HG03139 (cell line): ENCODE data around the gene PDSS2.
A peak's percentile ranks its signal among the peaks of the same experiment; 100 is the strongest.
"Not testable (repeated sequence)": the region's sequence is repeated elsewhere in the genome, so short reads cannot be mapped to it uniquely, and the experiment has no call there.

Experiments used
- ATAC-seq: cut with Tn5 transposase; IDR thresholded peaks from one replicate; pipeline ENCODE4 v1.9.1; 2021; ENCODE audit not compliant: unreplicated experiment

The PDSS2 gene

DNA sequence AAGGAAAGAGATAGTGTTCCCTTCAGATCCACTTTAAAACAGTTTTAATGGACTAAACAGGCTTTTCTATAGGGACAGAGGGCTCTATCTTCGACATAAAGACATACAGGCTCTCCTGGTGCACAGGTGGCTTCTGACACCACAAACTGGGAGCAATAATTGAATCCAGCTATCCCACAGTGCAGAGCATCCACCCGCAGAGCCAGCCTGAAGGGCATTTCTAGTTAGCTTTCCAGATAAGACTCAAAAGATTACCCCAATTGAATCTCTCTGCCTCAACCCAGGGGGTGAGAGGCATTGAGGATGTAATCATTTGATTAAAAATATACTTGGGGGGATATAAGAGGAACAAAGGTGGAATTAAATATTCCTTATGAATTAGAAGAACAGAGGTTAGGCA lies 279.3 kb downstream of the PDSS2 start:
- ATAC-seq: no peak

DNA sequence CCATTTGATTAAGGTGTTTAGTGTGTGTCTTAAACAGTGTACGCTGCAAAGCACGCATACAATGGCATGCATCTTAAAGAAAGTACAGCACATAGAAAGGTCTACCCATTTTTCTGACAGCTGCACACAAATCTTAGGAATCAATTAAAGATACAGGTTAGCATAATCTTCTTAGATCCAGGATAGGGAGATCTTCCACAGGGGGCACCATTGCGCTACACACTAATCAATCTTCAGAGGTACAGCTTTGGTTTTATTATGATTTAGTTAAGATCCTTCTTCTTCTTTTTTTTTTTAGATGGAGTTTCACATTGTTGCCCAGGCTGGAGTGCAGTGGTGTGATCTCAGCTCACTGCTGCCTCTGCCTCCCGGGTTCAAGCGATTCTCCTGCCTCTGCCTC lies 280.4 kb downstream of the PDSS2 start:
- no peak for ATAC-seq

DNA sequence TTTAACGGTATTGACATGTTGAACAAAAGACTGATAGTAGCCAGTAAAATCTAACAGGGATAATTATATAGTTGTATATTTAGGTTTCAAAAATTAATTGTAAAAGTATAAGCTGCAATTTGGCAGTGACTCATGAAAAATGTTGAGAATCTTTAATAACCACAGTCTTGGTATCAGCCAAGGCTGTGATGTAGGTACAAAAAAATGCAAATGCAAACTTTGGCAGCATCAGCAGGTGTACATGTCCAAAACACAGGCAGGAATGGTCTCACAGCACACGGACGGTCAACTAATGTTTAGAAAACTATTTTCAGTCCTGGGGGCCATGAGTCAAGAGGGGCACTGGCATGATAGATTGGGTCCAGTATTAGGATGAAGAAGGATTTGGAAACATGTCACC lies 285.6 kb downstream of the PDSS2 start:
- no peak for ATAC-seq

DNA sequence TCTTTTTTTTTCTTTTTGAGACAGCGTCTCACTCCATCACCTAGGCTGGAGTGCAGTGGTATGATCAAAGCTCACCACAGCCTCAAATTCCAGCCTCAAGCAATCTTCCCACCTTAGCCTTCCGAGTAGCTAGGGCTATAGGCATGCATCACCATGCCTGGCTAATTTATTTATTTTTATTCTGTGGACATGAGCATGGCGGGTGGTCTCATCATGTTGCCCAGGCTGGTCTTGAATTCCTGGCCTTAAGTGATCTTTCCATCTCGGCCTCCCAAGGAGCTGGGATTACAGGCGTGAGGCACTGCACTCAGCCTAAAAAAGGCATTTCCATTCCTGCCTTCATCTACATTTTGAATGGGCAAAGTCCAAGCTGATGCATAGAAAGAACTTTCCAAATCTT lies 287.9 kb downstream of the PDSS2 start:
- ATAC-seq: no peak

DNA sequence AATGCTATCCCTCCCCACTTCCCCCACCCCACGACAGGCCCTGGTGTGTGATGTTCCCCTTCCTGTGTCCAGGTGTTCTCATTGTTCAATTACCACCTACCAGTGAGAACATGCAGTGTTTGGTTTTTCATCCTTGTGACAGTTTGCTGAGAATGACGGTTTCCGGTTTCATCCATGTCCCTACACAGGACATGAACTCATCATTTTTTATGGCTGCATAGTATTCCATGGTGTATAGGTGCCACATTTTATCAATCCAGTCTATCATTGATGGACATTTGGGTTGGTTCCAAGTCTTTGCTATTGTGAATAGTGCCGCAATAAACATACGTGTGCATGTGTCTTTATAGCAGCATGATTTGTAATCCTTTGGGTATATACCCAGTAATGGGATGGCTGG lies 295.1 kb downstream of the PDSS2 start:
- ATAC-seq: not testable (repeated sequence)

DNA sequence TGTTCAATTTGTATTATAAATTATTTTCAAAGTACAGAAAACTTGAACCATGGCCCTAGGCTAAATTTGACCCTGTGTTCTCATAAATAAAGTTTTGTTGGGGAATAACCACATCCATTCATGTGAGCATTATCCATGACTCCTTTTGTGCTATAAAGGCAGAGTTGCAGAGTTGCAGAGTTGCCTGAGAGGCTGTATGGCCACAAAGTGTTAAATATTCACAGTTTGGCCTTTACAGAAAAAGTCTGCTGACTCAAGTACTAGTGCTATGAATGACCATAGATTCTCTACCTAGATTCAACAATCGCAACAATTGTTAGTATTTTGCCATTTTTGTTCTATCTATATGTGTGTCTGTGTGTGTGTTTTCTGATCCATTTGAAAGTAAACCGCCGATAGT lies 297.8 kb downstream of the PDSS2 start:
- ATAC-seq: no peak

DNA sequence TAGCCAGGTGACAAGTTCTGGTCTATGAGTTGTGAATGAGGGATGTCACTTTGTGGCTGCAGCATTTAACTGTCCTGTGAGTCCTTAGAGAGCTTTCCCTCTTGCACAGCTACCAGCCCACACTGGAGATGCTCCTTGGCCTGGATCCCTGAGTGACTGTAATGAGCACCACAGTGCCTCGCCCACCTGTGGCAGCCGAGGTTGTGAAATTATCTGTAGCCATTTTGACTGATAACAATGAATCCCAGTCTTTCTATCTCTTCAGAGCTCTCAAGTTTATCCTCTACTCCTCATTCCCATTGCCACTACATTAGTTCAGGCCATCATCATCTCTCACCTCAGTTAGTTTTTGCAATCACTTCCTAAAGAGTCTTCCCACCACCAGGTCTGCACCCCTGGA lies 302.7 kb downstream of the PDSS2 start:
- ATAC-seq: no peak

DNA sequence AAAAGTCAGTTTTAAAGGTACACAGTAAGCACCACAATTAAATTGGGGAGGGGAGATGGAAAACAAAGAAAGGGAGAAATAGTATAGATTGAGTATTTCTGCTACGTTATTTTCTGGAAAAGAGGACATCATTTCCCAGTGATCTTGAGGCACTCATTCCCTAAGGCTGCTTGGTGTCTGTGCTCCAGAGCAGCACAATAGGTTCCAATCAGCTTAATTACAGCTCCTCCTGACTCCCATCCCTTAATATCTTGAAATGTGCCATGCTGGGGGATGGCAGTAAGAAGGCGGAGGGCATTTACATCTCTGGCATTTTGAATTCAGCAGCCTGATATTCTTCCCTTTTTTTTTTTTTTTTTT lies 304.6 kb downstream of the PDSS2 start:
- ATAC-seq: no peak

DNA sequence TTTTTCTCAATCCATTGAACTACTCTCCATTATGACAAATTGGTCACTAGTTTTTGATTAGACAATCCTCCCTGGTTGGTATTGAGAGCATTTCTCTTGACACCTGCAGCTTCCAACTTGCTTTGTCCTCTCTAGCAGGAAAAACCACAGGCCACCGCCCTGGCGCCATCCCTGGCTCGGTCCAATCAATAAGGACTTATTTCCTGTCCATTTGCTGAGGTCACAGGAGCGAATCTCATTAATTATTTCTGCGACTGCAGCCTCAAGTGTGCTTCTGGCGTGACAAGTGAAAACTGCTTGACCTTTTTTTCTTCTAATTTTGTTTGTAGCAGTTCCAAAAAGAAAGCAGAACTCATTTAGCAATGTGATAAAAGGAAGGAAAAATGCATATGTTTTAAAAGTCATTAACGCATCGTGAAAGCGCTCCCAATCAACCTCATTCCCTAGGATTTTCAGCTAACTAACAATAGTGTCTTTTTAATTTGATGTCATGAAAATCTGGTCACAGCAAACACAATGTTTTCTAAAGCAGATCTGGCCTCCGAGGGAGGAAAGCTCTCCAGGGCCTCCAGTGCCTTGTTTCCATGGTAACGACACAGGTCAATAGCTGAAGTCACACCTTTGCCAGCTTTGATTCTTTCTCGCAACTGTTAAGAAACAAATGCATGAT lies 305.1 kb downstream of the PDSS2 start:
- no peak for ATAC-seq

DNA sequence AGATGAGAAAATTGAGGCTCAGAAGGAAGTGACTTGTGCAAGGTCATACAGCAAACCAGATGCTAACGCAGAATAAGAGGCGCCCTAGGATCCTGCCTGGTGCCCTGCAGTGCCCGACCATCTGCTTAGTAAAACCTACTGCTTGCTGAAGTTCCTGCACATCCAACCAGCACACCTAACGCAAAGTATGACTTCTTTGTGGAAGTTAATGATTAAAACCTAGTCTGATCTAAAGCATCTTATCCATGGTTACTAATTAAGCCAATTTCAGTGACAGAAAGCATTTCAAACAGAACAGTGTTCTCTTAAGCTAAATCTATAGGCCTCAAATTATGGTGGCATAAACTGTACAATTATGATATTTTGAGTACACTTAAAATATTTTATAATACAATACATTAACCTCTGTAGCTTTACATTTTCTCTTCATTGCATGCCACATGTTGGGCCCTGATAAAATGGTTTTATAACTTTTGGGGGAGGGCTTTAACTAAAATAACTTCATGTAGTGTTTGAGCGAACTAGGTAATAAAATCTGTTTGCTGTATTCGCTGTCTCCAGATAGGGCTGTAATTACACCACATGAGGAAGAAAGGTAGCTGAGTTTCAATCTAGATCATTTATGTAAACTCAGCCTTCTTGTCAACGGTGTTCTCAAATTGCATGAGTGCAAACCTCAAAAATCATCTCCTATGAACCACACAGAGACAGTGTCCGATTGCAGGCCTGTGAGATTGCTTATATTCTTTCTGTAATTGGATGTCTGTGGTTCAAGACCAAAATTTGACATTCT lies 306.5 kb downstream of the PDSS2 start:
- ATAC-seq: no peak

DNA sequence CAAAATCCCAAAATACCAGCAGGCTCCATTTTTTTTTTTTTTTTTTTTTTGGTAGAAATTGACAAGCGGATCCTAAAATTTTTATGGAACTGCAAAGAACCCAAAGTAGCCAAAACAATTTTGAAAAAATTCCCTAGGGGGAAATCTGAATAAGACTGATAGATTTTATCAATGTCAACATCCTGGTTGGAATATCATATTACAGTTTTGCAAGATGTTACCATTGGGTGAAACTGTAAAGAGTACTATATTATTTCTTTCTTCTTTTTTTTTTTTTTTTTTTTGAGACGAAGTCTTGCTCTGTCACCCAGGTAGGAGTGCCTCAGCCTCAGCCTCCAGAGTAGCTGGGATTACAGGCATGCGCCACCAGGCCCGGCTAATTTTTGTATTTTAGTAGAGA lies 314.7 kb downstream of the PDSS2 start:
- no peak for ATAC-seq

DNA sequence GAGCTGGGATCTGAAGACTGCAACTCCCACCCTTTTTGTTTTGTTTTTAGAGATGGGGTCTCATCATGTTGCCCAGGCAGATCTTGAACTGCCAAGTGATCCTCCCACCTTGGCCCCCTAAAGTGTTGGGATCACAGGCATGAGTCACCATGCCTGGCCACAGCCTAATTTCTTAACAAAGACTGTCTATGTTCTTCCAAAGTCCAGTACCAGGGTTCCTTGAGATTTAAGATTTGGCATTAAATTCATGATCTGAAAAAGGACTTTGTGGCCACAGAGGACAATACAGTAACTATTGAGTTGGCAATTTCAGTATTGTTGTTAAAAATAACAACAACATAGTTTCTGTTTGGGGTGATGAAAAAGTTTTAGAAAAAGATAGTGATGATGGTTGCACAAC lies 315.4 kb downstream of the PDSS2 start:
- ATAC-seq: no peak

DNA sequence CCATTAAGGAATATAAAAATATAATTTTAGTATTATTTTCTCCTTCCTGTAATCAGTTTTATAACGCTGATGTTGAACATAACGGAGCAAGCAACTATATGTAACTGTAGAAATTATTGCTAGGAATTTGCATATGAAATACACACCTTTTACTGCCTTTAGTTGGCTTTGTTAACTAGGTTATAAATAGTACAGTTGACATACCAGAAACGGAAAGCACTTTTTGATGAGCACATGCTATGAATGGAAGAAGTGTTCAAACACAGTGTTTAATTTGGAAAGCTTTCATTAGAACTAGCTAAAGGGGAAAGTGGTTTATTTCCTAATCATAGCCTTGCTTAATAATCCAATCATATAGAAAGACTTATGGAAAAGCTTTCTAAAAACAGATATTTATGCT lies 318.8 kb downstream of the PDSS2 start:
- ATAC-seq: no peak

DNA sequence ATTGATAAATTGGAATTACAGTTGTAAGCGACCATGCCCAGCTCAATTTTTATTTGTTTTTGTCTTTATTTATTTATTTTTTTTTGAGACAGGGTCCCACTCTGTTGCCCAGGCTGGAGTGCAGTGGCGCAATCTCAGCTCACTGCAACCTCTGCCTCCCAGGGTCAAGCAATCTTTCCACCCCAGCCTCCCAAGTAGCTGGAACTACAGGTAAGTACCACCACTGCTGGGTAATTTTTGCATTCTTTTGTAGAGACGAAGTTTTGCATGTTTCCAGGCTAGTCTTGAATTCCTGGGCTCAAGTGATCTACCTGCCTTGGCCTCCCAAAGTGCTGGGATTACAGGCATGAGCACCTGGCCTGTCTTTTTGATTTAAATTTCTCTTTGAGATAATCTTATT lies 323.0 kb downstream of the PDSS2 start:
- ATAC-seq: not testable (repeated sequence)

DNA sequence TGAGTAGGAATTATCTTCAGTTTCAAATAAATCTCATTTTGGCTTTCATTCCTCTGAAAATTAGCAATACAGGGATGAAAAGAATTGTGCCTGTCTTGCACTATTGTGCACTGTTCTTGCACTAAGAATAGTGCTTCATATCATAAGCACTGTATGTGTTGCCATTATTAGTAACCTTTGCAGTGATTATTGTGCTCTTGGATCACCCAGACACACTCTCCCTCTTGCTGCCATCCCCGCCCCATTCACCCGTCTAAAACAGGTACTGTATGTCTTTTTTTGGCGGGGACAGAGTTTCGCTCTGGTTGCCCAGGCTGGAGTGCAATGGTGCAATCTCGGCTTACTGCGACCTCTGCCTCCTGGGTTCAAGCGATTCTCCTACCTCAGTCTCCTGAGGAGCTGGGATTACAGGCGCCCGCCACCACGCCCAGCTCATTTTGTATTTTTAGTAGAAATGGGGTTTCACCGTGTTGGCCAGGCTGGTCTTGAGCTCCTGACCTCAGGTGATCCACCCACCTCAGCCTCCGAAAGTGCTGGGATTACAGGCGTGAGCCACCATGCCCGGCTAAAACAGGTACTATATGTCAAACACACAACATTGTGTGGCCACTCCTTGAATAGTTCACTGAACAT lies 324.2 kb downstream of the PDSS2 start:
- ATAC-seq: not testable (repeated sequence)

DNA sequence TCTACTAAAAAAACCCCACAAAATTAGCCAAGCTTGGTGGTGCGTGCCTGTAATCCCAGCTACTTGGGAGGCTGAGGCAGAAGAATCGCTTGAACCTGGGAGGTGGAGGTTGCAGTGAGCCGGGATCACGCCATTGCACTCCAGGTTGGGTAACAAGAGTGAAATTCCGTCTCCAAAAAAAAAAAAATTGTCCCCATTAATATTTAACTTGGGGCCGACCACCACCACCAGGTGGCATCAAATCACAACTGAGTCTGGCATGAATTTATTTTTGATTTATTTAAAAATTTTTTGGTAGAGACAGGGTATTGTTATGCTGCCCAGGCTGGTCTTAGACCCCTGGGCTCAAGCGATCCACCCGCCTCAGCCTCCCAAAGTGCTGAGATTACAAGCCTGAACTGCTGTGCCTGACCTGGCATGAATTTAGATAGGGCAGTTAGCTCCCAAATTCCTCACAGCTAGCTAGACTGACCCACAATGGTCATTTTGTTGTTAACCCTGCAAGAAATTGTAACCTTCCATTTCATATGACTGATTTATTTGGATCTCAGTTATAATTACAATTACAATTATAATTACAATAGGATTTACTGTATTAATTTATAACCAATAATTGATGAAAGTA lies 326.9 kb downstream of the PDSS2 start:
- no peak for ATAC-seq

DNA sequence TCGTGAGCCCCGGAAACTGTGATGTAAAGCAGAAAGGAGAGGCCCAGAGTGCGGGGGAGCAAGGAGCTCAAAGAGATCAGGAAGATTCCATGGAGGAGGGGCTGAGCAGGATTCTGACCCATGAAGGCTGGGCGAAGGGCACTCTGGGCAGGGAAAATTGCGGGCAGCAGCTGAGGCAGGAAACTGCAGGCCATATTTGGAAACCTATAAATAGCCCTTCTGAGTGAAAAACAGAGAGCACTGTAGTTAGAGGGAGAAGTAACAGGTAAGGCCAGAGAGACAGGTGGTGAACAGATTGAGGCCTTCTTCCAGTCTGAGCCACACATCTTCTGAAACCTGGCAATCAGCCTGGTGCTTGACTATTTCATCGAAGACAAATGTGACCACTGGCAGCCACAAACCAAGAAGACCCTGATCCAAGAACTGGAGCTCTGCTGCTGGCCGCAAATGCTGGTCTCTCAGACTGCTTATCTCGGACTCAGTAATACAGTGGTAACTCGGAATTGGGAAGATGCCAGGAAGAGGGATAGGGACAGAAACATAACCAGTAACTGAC lies 329.9 kb downstream of the PDSS2 start:
- ATAC-seq: no peak

DNA sequence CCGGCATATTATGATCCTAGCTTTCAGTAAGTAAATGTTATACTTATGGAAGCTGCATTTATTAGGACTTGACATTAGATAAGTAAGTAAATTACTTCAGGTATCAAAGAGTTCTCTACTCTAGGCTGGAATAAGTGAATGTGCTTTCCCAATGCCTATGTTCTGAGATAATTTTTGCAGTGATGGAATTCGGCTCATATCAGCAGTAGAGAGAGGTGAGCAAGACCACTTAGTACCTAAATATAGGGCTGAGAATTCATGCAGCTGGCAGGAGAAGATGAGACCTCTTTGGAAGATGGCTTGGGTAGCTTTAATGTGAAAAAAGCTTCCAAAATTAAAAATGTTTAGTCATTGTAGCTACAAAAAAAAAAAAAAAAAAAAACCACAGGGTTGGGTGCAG lies 330.8 kb downstream of the PDSS2 start:
- ATAC-seq: no peak

DNA sequence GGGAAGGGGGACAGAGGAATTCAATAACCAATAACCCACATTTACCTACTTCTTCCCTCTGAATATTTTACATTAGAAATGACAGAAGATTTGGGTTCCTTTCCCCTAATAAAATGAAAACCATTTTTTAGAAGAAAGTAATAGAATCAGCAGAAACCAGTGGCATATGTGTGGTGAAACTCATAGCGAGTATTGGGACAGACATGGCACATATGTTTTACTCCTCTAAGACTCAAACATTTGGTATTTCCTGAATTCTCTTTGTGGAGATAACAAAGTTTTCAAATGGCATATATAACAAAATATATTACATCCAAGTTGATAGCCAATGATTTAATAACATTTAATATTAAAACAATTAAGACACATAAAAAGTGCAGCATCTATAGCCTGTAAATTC lies 331.2 kb downstream of the PDSS2 start:
- ATAC-seq: no peak

DNA sequence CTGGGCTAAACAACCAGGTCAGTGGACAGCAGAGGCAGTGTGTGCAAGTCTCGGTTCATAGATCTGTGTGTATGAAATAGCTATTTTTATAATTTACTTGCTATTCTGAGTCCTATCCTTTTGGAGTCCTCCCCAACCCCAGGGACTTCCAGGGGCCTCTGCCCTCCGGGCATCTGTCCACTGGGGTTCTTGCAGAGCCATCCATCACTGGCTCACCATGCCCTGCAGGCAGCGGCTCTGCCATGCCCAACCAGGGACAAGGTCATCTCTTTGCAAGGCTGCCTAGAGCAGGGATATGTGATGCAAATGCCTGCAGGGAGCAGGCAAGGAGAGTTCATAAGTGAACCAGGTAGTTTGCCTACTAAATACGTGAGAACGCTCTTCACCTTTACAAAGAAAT lies 333.6 kb downstream of the PDSS2 start:
- no peak for ATAC-seq

DNA sequence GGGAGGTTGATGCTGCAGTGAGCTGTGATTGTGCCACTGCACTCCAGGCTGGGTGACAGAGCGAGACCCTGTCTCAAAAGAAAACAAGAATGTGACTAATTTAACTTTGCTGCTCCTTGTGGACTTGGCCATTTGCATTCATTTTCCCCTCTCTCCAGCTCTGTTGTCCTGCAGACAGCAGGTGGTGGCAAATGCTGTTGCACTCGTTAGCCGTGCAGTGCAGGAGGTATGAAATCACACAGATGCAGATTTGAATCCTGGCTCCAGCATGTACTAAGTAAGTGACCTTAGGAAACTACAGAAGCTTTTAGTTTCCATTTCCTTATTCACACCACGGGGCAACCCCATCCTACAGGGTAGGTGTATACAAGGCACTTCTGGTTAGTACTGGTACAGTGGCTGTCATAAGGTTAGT lies 334.4 kb downstream of the PDSS2 start:
- ATAC-seq: peak; percentile 56

DNA sequence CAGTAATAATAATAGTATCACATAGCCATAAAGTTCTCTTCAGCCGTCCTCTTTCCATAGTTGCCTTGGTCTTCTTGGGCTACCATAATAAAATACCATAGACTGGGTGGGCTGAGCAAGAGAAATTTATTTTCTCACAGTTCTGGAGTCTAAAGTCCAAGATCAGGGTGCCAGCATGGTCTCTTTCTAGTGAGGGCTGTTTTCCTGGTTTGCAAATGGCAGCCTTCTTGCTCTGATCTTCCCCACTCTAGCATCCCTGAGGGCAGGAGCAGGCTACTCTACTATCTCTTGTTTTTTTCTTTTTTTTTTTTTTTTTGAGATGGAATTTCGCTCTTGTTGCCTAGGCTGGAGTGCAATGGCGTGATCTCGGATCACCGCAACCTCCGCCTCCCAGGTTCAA lies 335.9 kb downstream of the PDSS2 start:
- ATAC-seq: no peak
